GM11168 (cell line): ENCODE data around the gene RPL13A.

ENCODE experiments used
- in situ Hi-C: fragments of 300-500 bp; cut with MboI; formaldehyde crosslinking; loops from one replicate; pipeline ENCODE4 v1.12.0; 2022; ENCODE audit warnings: low sequenced_read_pairs; ENCODE audit not compliant: unreplicated experiment

The RPL13A gene

GRCh38 chr19:49475995-49476880, 11.2 kb upstream of the RPL13A start:
- in situ Hi-C loops = no loop called here

GRCh38 chr19:49479975-49480628, 7.3 kb upstream of the RPL13A start:
- in situ Hi-C loops = no loop called here

- in situ Hi-C loops = no loop called here
Measured at GRCh38 chr19:49481020-49481683, 6.3 kb upstream of the RPL13A start.

- in situ Hi-C loops = no loop called here
Measured at GRCh38 chr19:49486232-49486631, 1.2 kb upstream of the RPL13A start.

GRCh38 chr19:49486710-49487276, 615 bp upstream of the RPL13A start:
- in situ Hi-C loops = no loop called here

GRCh38 chr19:49488046-49488862, 846 bp downstream of the RPL13A start:
- in situ Hi-C loops = no loop called here

GRCh38 chr19:49488863-49489537, 1.6 kb downstream of the RPL13A start:
- in situ Hi-C loops = no loop called here

- in situ Hi-C loops = no loop called here
Measured at GRCh38 chr19:49489601-49490167, 2.3 kb downstream of the RPL13A start.

- in situ Hi-C loops = no loop called here
Measured at GRCh38 chr19:49490287-49491029, 3.0 kb downstream of the RPL13A start.

- in situ Hi-C loops = no loop called here
Measured at GRCh38 chr19:49491030-49491803, 3.8 kb downstream of the RPL13A start.

- in situ Hi-C loops = no loop called here
Measured at GRCh38 chr19:49491804-49492572, 4.6 kb downstream of the RPL13A start.

- in situ Hi-C loops = no loop called here
Measured at GRCh38 chr19:49492573-49493405, 5.4 kb downstream of the RPL13A start.

- in situ Hi-C loops = no loop called here
Measured at GRCh38 chr19:49496574-49497008, 9.2 kb downstream of the RPL13A start.

GRCh38 chr19:49497047-49497788, 9.8 kb downstream of the RPL13A start:
- in situ Hi-C loops = no loop called here

GRCh38 chr19:49497789-49498103, 10.3 kb downstream of the RPL13A start:
- in situ Hi-C loops = no loop called here
